Endodermal cell (in vitro differentiated cells): ENCODE results near the gene ANXA3. TPM values are rescaled to one million over a fixed set of nuclear protein-coding genes. Genes with fewer than 3 reads are reported as not detected.
A peak's percentile ranks its signal among the peaks of the same experiment; 100 is the strongest.

Experiments
- DNase-seq: peaks from one replicate; pipeline ENCODE4 v3.0.0-alpha.2; 2017
- H3K27ac ChIP-seq: 2 replicates; pipeline ENCODE4 v1.5.1; 2013; ENCODE audit warnings: mild to moderate bottlenecking, low read depth, low read length, moderate library complexity
- H3K27me3 ChIP-seq: 2 replicates; pipeline ENCODE4 v1.6.1; 2013; ENCODE audit warnings: mild to moderate bottlenecking, low read length, moderate library complexity; ENCODE audit not compliant: insufficient read depth, control insufficient read depth, poor library complexity, severe bottlenecking
- H3K36me3 ChIP-seq: 2 replicates; pipeline ENCODE4 v1.7.0; 2013; ENCODE audit warnings: mild to moderate bottlenecking, low read length, moderate library complexity; ENCODE audit not compliant: control insufficient read depth, insufficient read depth
- H3K4me1 ChIP-seq: one replicate; pipeline ENCODE4 v1.7.0; 2013; ENCODE audit warnings: low read length; ENCODE audit not compliant: control insufficient read depth, insufficient read depth
- H3K4me3 ChIP-seq: 2 replicates; pipeline ENCODE4 v1.5.1; 2013; ENCODE audit warnings: mild to moderate bottlenecking, low read length, moderate library complexity
- H3K9ac ChIP-seq: 2 replicates; pipeline ENCODE4 v1.6.1; 2013; ENCODE audit warnings: mild to moderate bottlenecking, low read length, moderate library complexity; ENCODE audit not compliant: poor library complexity, severe bottlenecking; ENCODE audit errors: extremely low read depth
- H3K9me3 ChIP-seq: 2 replicates; pipeline ENCODE4 v1.6.1; 2013; ENCODE audit warnings: mild to moderate bottlenecking, low read length, moderate library complexity; ENCODE audit not compliant: control insufficient read depth
- H3K27ac Mint-ChIP-seq: 2 replicates; pipeline ENCODE4 v1.8.0; 2020; ENCODE audit warnings: mixed read lengths
- H3K27me3 Mint-ChIP-seq: 2 replicates; pipeline ENCODE4 v1.8.0; 2021; ENCODE audit warnings: mild to moderate bottlenecking, mixed read lengths; ENCODE audit not compliant: insufficient read depth
- H3K36me3 Mint-ChIP-seq: 2 replicates; pipeline ENCODE4 v1.8.0; 2020; ENCODE audit warnings: low read depth, mixed read lengths
- H3K4me1 Mint-ChIP-seq: 2 replicates; pipeline ENCODE4 v1.8.0; 2020; ENCODE audit warnings: mixed read lengths
- H3K4me3 Mint-ChIP-seq: 2 replicates; pipeline ENCODE4 v1.8.0; 2020; ENCODE audit warnings: mild to moderate bottlenecking, moderate library complexity, mixed read lengths
- H3K9me3 Mint-ChIP-seq: 2 replicates; pipeline ENCODE4 v1.8.0; 2020; ENCODE audit warnings: mild to moderate bottlenecking, mixed read lengths
- CTCF ChIP-seq: fragments of 200-600 bp; sonication (generic); conservative IDR thresholded peaks from 2 replicates; pipeline ENCODE4 v1.5.0; 2021; ENCODE audit warnings: antibody characterized with exemption, mild to moderate bottlenecking
- WGBS, 2 experiments: methylation state at CpG; one replicate each; pipeline versions ENCODE4 v1.1.5 to v1.1.7; 2013; ENCODE audit warnings: missing lambda C conversion rate in 2 of 2, mixed read lengths in 1 of 2; ENCODE audit not compliant: insufficient coverage in 1 of 2, insufficient read length in 1 of 2; 5-methylcytosine and 5-hydroxymethylcytosine counted together
- total RNA-seq, 2 donors: library from RNA; stranded (reverse); fragmentation: NEBNext Ultra II Directional in 1 of 2; extraction: Animal tissue kit (Norgen Biotek cat#: 25700) in 1 of 2; gene quantifications; 2 replicates in 1 of 2; 3 replicates in 1 of 2; pipeline ENCODE4 v1.2.1, GENCODE V29; 2021

The ANXA3 gene
- total RNA-seq, 2 donors from 2014 or later, result 25.5 to 43.9 TPM

DNA sequence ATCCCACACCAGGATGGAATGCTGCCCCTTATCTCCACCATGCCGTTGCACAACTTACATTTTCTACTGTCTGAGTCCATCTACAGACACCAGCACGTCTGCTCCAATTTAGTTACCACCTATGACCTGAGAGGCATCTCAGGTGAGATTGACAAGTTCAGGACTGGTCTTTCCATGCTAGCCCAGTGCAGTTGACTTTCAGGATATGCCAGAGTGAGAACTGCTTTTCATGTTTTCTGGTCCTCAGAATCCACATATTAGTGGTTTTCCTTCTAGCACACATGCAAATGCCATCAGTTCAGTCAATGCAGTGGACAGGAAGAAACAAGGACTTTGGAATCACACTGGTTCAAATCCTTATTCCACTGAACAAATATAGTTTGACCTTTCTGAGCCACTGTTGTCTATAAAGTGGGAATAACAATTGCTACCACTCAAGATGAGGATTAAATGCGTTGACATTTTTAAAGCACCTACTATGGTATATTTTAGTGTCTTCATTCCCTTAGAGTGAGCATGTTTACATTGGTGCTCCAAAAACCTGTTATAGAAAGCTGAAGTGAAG, 38.1 kb upstream of the ANXA3 start:
- H3K9me3 ChIP-seq, result no peaks in the 10 kb centered on the region
- H3K4me1 ChIP-seq, result no peaks in the 10 kb centered on the region
- H3K4me1 Mint-ChIP-seq, result peaks cover 3% of the 10 kb centered on the region
- H3K27me3 Mint-ChIP-seq, result no peaks in the 10 kb centered on the region
- no peak overlapping the region for H3K27ac Mint-ChIP-seq
- no peak for TF ChIP-seq CTCF
- H3K4me3 Mint-ChIP-seq, result no peak overlapping the region
- no peaks in the 10 kb centered on the region for H3K27me3 ChIP-seq
- H3K9ac ChIP-seq, result no peak overlapping the region
- H3K36me3 Mint-ChIP-seq, result peaks cover 11% of the 10 kb centered on the region
- H3K4me3 ChIP-seq, result no peak overlapping the region
- peaks cover 78% of the 10 kb centered on the region for H3K36me3 ChIP-seq
- no peak overlapping the region for H3K27ac ChIP-seq
- WGBS, 2 experiments, result 95% methylated on average over 3 of the region's 3 CpGs
- DNase-seq, result no peak
- no peaks in the 10 kb centered on the region for H3K9me3 Mint-ChIP-seq

DNA sequence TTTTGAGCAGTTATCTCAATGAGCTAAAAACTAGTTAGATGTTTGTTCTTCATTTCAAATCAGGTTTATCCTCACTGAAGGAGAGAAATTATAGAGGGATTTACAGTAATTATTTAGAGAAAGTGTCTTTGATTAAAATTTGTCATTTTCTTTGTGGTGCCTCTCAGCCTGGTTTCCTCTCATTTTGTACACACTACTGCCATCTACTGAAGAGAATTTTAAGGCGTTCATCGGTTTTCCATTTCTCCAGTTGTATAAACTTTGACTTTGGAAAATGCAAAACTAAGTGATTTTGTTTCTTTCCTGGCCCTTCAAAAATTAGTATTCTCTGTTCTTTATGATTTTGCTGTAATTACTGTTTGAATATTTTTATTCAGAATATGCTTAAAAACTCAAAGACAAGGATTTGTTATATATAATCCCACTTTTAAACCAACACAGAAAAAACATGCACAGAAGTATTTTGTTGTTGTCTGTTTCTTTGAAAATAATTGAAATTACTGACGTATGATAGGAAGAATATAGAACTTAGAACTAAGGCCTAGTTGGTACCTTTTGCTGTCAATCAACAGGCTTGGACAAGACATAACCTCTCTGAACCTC, 34.4 kb upstream of the ANXA3 start:
- H3K4me1 ChIP-seq, result no peaks in the 10 kb centered on the region
- no peaks in the 10 kb centered on the region for H3K9me3 Mint-ChIP-seq
- no peak for DNase-seq
- peaks cover 75% of the 10 kb centered on the region for H3K36me3 ChIP-seq
- no peak overlapping the region for H3K4me3 ChIP-seq
- H3K27ac Mint-ChIP-seq, result no peak overlapping the region
- WGBS, 2 experiments, result 52 to 86% methylated on average over 1 to 3 of the region's 3 CpGs
- no peak overlapping the region for H3K4me3 Mint-ChIP-seq
- peak; percentile 85 for TF ChIP-seq CTCF
- no peaks in the 10 kb centered on the region for H3K27me3 Mint-ChIP-seq
- peaks cover 28% of the 10 kb centered on the region for H3K36me3 Mint-ChIP-seq
- no peaks in the 10 kb centered on the region for H3K9me3 ChIP-seq
- H3K27ac ChIP-seq, result no peak overlapping the region
- no peaks in the 10 kb centered on the region for H3K27me3 ChIP-seq
- no peak overlapping the region for H3K9ac ChIP-seq
- H3K4me1 Mint-ChIP-seq, result peaks cover 3% of the 10 kb centered on the region

GRCh38 chr4:78518561-78518960, 33.0 kb upstream of the ANXA3 start:
- Mint-ChIP-seq H3K4me1 (peaks cover 3% of the 10 kb centered on the region), H3K36me3 (peaks cover 38% of the 10 kb centered on the region), H3K27me3 (no peaks in the 10 kb centered on the region), H3K9me3 (no peaks in the 10 kb centered on the region), H3K4me3 (no peak overlapping the region), H3K27ac (no peak overlapping the region)
- Histone ChIP-seq H3K27ac (no peak overlapping the region), H3K4me3 (no peak overlapping the region), H3K27me3 (no peaks in the 10 kb centered on the region), H3K9me3 (no peaks in the 10 kb centered on the region), H3K9ac (no peak overlapping the region), H3K36me3 (peaks cover 72% of the 10 kb centered on the region), H3K4me1 (no peaks in the 10 kb centered on the region)
- WGBS, 2 experiments, result 81 to 96% methylated on average over 3 of the region's 3 CpGs
- no peak for TF ChIP-seq CTCF
- DNase-seq, result no peak
